CD4-positive, alpha-beta T cell treated with Interleukin-2 at 100 ng/mL for 4 hours (primary cell): ENCODE results near the gene TGFBRAP1.

Experiments used
- DNase-seq: peaks from one replicate; pipeline ENCODE4 v3.0.0-alpha.2; 2020; ENCODE audit warnings: low spot score

The TGFBRAP1 gene

DNA sequence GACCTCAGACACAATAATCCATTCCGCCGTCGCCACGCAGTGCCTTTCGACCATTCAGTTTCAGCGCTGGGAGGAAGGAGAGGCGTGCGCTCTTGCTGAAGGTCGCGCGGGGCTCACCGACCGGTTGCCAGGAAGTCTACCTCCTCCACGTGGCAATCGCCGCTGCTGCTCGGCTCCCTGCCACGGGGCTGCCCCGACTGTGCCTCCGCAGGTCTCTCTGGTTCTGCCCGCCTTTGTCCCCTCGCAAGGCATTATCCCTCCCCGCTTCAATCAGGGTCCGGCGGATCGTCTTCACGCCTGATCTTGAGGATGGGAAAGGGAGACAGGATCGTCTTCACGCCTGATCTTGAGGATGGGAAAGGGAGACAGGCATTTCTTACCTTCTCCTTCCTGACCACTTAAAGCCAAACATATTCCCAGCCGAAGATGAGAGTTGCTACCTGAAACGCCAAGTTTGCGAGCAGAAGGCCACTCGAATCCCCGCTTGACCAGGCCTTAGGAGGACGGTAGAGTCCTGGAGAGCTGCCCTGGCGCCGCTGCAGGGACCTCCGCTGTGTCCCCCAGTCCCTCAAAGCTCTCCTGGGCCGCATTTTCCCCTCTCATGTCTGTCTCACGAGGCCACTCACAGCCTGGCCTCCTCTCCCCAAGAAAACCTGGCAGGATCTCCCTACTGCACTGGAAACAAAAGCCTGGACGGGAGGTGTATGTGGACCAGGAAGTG is 92.3 kb downstream of the TGFBRAP1 start:
- no peak for DNase-seq

DNA sequence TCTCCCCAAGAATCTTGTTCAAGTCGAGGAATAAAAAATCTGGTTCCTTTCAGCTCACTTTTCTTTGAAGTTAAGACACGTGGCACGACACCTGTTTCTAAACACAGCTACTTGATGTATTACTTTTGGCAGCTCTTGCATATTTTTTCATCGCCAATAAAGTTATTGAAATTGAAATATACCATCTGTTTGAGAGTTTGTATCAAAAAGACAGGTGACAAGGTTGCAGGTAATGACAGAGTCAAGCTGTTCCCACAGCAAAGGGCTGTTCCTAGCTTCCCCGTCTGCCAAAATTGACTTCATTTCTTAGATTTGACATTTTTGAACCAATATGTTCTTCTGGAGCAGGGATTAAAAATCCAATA is 93.5 kb downstream of the TGFBRAP1 start:
- no peak for DNase-seq

DNA sequence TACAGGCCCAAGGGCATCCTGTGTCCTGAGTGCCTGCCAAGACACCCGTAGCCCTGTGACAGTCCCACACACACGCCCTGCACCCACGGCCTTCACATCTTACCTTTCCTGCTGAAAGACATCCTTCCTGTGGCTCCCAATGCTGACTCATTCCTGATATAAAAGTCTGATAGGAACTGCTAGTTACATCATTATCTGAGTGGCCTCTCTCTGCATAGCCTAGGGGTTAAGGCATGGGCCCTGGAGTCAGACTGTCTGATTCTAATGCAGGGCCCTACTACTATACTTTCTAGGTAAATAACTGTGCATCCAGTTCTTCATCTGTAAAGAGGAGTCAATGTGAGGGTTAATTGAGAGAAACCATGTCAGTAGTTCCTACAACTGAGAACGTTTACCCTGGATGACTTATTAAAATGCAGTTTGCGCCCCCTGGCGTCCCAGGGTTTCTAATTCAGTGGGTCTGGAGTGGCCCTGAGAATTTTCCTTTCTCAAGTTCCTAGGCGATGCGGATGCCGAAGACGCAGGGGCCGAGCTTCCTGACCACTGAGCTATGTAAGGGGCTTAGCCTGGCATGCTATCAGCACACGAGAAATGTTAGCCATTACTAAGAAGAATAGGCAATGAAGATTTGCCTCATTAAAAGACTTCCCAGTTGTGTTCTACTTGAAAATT is 94.0 kb downstream of the TGFBRAP1 start:
- DNase-seq, result peak; percentile 49

DNA sequence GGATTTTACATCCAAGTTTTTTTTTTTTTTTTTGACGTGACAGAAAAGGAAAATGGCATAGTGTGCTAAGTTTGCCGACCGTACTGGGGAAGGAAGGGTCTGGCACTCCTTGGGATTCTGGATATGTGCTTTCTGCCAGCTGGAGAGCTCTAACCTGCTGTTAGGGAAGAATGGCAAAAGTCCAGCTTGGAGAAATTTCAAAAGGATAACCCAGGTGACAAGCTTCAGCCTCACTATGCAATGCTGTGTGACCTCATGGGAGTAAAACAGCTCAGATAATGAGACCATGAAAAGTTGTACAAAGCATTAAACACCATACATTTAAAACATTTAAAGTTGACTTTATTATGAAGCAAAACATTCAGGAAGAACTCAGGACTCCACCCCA is 98.3 kb downstream of the TGFBRAP1 start:
- no peak for DNase-seq

DNA sequence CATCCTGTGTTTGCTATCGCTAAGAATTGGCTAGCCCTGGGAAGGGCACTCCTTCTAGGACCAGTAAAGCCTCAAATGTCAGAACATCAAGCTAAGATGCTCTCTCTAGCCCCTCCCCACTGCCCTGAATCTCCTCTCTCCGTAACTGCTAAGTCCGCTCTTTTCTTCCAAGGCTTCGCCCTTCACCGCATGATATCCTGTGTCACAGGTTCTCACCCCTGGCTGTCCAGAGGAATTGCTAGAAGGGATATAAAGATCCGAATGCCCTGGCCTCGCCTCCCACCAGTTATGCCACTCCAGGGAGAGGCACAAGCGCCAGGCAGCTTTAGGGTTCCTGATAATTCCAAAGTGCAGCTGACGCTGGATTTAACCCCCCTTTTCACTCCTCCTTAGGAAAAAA is 105.1 kb downstream of the TGFBRAP1 start:
- DNase-seq, result no peak

DNA sequence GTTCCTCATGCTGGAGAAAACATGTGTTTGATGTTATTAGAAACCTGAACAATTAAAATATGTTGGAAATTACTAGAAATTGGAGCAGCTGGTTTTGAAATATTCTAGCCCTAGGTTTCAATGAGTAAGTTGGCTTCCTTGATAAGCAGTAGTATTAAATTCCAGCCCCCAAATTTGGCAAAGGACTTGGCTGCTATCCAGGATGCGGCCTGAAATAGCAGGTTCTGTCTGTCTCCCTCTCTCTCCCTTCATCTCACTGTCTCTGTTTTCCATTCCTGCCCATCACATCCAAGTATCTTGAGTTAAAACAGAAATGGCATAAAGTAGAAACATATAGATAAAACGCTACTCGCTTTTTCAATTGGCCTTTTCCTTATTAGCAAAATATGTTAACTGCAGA is 108.9 kb downstream of the TGFBRAP1 start:
- no peak for DNase-seq

DNA sequence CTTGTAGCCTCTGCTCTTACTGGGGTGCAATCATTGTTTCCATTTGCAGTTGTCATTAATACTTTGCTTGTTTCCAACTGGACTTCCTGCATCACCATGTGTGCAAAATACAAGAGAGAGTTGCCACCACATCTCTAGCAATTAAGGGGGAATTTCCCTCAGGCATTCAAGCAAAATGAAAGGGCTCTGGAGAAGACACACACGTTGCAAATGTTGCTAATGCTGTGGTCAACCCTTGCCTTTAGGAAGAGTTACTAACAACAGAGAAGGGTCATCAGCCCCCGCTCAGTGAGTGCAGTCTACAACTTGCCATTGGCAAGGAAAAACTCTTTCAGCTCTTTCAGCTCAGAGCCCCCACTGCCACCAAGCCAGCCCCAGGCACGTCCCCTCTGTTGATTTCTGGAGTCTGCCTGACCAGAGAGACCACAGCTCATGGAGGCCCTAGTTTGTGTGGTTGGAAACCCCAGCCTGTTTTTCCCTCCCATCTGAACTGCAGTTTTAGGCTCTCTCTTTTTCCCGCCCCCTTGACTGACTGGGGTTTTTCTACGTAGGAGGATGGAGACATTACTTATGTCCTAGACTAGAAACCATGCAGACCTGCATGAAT is 113.8 kb downstream of the TGFBRAP1 start:
- DNase-seq, result no peak
